Measurements from ENCODE around the gene AMIGO3. TPM values are rescaled to one million over a fixed set of nuclear protein-coding genes. Genes with fewer than 3 reads are reported as not detected.

AMIGO3 gene
- total and polyA plus RNA-seq, 10 of the 15 experiments (the other 5 are each of a cell fraction or from before 2014, with no cell fraction given) = 0.07 to 1.3 (median 0.44) TPM; not detected in 3

DNA sequence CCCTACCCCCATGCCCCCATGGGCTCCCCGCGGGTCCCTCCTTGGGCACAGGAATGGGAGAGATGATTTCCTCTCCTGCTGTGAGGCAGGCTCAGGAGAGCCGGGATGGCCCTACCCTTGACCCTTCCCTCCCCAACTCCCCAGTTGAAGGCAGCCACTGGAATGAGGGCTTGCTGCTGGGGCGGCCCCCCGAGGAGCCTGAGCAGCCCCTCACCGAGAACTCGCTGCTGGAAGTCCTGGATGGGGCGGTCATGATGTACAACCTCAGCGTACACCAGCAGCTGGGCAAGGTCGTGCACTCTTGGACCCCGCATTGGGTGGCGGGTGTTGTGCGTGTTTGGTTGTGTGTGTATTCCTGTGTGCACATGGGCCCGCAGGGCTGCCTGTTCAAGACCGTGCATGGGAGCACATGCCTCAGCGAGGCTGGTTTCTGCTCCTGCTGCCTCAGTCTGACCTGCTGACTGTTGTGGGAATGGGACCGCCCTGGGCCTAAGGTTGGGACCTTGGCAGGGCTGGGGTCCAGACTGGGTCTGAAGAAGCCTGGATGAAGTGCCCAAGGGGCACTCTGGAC lies 14.0 kb downstream of the AMIGO3 start:
- ChIA-PET CTCF (interaction anchor here (0.6 kb wide), 1 partner anchor 286 kb away, joined by 3 read pairs; no protein-coding TSS in a partner anchor), RAD21 (ENCODE audit: unreplicated experiment) (no interaction called here), POLR2A (interaction anchor here (0.5 kb wide), 1 partner anchor 199 kb away, joined by 3 read pairs; no protein-coding TSS in a partner anchor), SMC1A (ENCODE audit: uncharacterized antibody, unreplicated experiment) (no interaction called here)
- Histone ChIP-seq H3K9ac (ENCODE audit: control insufficient read depth, insufficient read depth, low read length) (no peak overlapping the region), H3K79me2 (ENCODE audit: control insufficient read depth, insufficient read depth, low read length) (no peaks in the 10 kb centered on the region), H3K9me3 (replicated peaks; ENCODE audit: control insufficient read depth, insufficient read depth, low read length) (no peaks in the 10 kb centered on the region), H3K27ac (ENCODE audit: control insufficient read depth, insufficient read depth) (no peak overlapping the region), H3K27me3 (replicated peaks in 1 of 2; ENCODE audit: control insufficient read depth in 2 of 2, insufficient read depth in 2 of 2, low read length in 1 of 2) (no peaks in the 10 kb centered on the region), H3K4me3 (no peak overlapping the region), H2AFZ (ENCODE audit: control insufficient read depth, low read depth, low read length) (no peak overlapping the region), H3K4me1 (ENCODE audit: control insufficient read depth, insufficient read depth, low read length) (no peaks in the 10 kb centered on the region), H3K4me2 (ENCODE audit: control insufficient read depth, insufficient read depth) (no peak overlapping the region), H4K20me1 (ENCODE audit: control insufficient read depth, insufficient read depth) (no peaks in the 10 kb centered on the region), H3K36me3 (ENCODE audit: control insufficient read depth in 2 of 2, insufficient read depth in 2 of 2, low read length in 1 of 2) (peaks cover 0 to 5% of the 10 kb centered on the region in 2 experiments; a peak in 3 of 4 replicates)
- TF ChIP-seq ETV6 (conservative IDR thresholded peaks at IDR 0.05 in 1 of 2, IDR thresholded peaks at IDR 0.05 in 1 of 2; ENCODE audit: borderline replicate concordance in 1 of 2, low read depth in 1 of 2) (no peak), NFXL1 (IDR thresholded peaks at IDR 0.05; ENCODE audit: borderline replicate concordance) (no peak), BCL11A (IDR thresholded peaks at IDR 0.05; ENCODE audit: low read depth, low read length) (no peak), RAD21 (IDR thresholded peaks at IDR 0.05; ENCODE audit: insufficient read depth, low read depth, low read length) (no peak), SREBF2 (IDR thresholded peaks at IDR 0.05; ENCODE audit: low read length) (no peak)
- TF ChIP-seq, protein P1, sequence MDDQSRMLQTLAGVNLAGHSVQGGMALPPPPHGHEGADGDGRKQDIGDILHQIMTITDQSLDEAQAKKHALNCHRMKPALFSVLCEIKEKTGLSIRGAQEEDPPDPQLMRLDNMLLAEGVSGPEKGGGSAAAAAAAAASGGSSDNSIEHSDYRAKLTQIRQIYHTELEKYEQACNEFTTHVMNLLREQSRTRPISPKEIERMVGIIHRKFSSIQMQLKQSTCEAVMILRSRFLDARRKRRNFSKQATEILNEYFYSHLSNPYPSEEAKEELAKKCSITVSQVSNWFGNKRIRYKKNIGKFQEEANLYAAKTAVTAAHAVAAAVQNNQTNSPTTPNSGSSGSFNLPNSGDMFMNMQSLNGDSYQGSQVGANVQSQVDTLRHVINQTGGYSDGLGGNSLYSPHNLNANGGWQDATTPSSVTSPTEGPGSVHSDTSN (IDR thresholded peaks at IDR 0.05; ENCODE audit: insufficient replicate concordance, low read depth, low read length) = no peak
- TF ChIP-seq, protein P2, sequence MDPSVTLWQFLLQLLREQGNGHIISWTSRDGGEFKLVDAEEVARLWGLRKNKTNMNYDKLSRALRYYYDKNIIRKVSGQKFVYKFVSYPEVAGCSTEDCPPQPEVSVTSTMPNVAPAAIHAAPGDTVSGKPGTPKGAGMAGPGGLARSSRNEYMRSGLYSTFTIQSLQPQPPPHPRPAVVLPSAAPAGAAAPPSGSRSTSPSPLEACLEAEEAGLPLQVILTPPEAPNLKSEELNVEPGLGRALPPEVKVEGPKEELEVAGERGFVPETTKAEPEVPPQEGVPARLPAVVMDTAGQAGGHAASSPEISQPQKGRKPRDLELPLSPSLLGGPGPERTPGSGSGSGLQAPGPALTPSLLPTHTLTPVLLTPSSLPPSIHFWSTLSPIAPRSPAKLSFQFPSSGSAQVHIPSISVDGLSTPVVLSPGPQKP (IDR thresholded peaks at IDR 0.05; ENCODE audit: low read depth, low read length) = no peak
- DNase-seq (ENCODE audit: low read depth, low spot score) = no peak
- in situ Hi-C loops (cut with MboI) = no loop called here
- no peak for FAIRE-seq
- WGBS (ENCODE audit: insufficient coverage, insufficient replicate concordance, low lambda C conversion rate, missing lambda C conversion rate) = 91% methylated on average over 17 of the region's 17 CpGs
- no peak for ATAC-seq
- intact Hi-C loops (cut with micrococcal nuclease; ENCODE audit: unreplicated experiment) = no loop called here
- BruUV-seq (replicated peaks) = no TSS peak

All from GM12878 (cell line).